ENCODE data around the gene C9orf50. TPM values are rescaled to one million over a fixed set of nuclear protein-coding genes. Genes with fewer than 3 reads are reported as not detected.

The C9orf50 gene
- total RNA-seq, 1 donor from 2014 or later, result not detected

- Mint-ChIP-seq H3K9me3 (no peaks in the 10 kb centered on the region), H3K27me3 (ENCODE audit: low read depth) (peaks cover 19% of the 10 kb centered on the region), H3K4me3 (ENCODE audit: low read depth) (no peak overlapping the region), H3K36me3 (ENCODE audit: low read depth) (no peaks in the 10 kb centered on the region), H3K4me1 (ENCODE audit: low read depth) (no peaks in the 10 kb centered on the region), H3K27ac (no peak overlapping the region)
- no peak for DNase-seq (ENCODE audit: low spot score)
- intact Hi-C loops (cut with micrococcal nuclease), result no loop called here
Measured at GRCh38 chr9:129562514-129562913, 58.4 kb downstream of the C9orf50 start.

Other genes with a start within 250 kb of the C9orf50 start
- 58.4 and 61.5 TPM in 2 replicates for gene NTMT1, start 5.1 kb upstream of the C9orf50 start, total RNA-seq
- gene ASB6, start 21.1 kb upstream of the C9orf50 start, total RNA-seq, result 21.4 and 22.1 TPM in 2 replicates
- 5.0 and 5.1 TPM in 2 replicates for gene PRRX2, start 44.5 kb upstream of the C9orf50 start, total RNA-seq
- gene PTGES, start 131.9 kb upstream of the C9orf50 start, total RNA-seq, result 0.34 and 0.39 TPM in 2 replicates
- 23.9 and 25.2 TPM in 2 replicates for gene TOR1B, start 182.1 kb upstream of the C9orf50 start, total RNA-seq
- gene TOR1A, start 203.0 kb upstream of the C9orf50 start, total RNA-seq, result 52.5 and 55.8 TPM in 2 replicates
- gene C9orf78, start 214.2 kb upstream of the C9orf50 start, total RNA-seq, result 54.4 and 59.6 TPM in 2 replicates
- 45.6 and 52.3 TPM in 2 replicates for gene USP20, start 214.4 kb upstream of the C9orf50 start, total RNA-seq